HEK293 (cell line): Measurements from ENCODE around the gene DICER1.

ENCODE experiments used
- CTCF ChIA-PET: fragments of 350-600 bp; formaldehyde crosslinking; extraction: SDS; loops from one replicate; lab custom pipeline; 2021; ENCODE audit warnings: antibody characterized with exemption; lab: Yijun Ruan, JAX
- POLR2A ChIA-PET: fragments of 300-600 bp; formaldehyde crosslinking; extraction: SDS; loops from one replicate; lab custom pipeline; 2020; ENCODE audit warnings: antibody characterized with exemption, inconsistent platforms; lab: Yijun Ruan, JAX
- H3K27ac ChIP-seq: fragments of 200-500 bp; sonication (Bioruptor generic); 2 replicates; pipeline ENCODE4 v1.5.1; 2014; ENCODE audit warnings: low read depth, low read length, control low read depth, inconsistent platforms; ENCODE audit errors: extremely low read depth
- H3K36me3 ChIP-seq, 2 experiments: fragments of 200-500 bp in 1 of 2; sonication (Bioruptor generic) in 1 of 2; 1 replicate in 1 of 2; 2 replicates in 1 of 2; pipeline ENCODE4 v1.5.1; 2014 to 2017; ENCODE audit warnings: inconsistent platforms in 2 of 2, low read length in 2 of 2; ENCODE audit not compliant: control insufficient read depth in 2 of 2, insufficient read depth in 1 of 2
- H3K4me1 ChIP-seq: fragments of 200-500 bp; sonication (Bioruptor generic); 2 replicates; pipeline ENCODE4 v1.5.1; 2014; ENCODE audit warnings: mild to moderate bottlenecking, low read length, inconsistent platforms; ENCODE audit not compliant: control insufficient read depth, insufficient read depth
- H3K4me3 ChIP-seq: 2 replicates; pipeline ENCODE4 v1.5.1; 2011; ENCODE audit warnings: low read depth, mild to moderate bottlenecking, control low read depth, low read length, moderate library complexity
- H3K9me3 ChIP-seq: fragments of 200-500 bp; sonication (Bioruptor generic); 2 replicates; pipeline ENCODE4 v1.5.1; 2014; ENCODE audit warnings: low read depth, low read length, inconsistent platforms; ENCODE audit not compliant: control insufficient read depth, insufficient read depth
- EGR2 ChIP-seq: fragments of 450-650 bp; formaldehyde crosslinking; IDR thresholded peaks from 2 replicates; pipeline ENCODE4 v1.5.1; 2016; ENCODE audit warnings: low read depth, missing biosample characterization, missing genetic modification characterization
- FEZF1 ChIP-seq: fragments of 450-650 bp; formaldehyde crosslinking; IDR thresholded peaks from 2 replicates; pipeline ENCODE4 v1.5.1; 2016; ENCODE audit warnings: missing biosample characterization, missing genetic modification characterization
- KLF1 ChIP-seq: fragments of 450-650 bp; formaldehyde crosslinking; IDR thresholded peaks from 2 replicates; pipeline ENCODE4 v1.5.1; 2016; ENCODE audit warnings: missing biosample characterization, missing genetic modification characterization
- OSR2 ChIP-seq: fragments of 450-650 bp; formaldehyde crosslinking; IDR thresholded peaks from 2 replicates; pipeline ENCODE4 v1.5.1; 2016; ENCODE audit warnings: missing biosample characterization, missing genetic modification characterization
- PRDM1 ChIP-seq: fragments of 450-650 bp; formaldehyde crosslinking; IDR thresholded peaks from 2 replicates; pipeline ENCODE4; 2016; ENCODE audit warnings: missing biosample characterization, missing genetic modification characterization
- REPIN1 ChIP-seq: fragments of 450-650 bp; formaldehyde crosslinking; IDR thresholded peaks from 2 replicates; pipeline ENCODE4 v1.5.1; 2017; ENCODE audit warnings: missing biosample characterization, missing genetic modification characterization, low read depth
- SCRT1 ChIP-seq: fragments of 450-650 bp; formaldehyde crosslinking; IDR thresholded peaks from 2 replicates; pipeline ENCODE4 v1.5.1; 2016; ENCODE audit warnings: missing biosample characterization, missing genetic modification characterization, borderline replicate concordance
- TCF7L2 ChIP-seq: IDR thresholded peaks from 2 replicates; pipeline ENCODE4 v1.6.1; 2011; ENCODE audit warnings: low read depth, mild to moderate bottlenecking, inconsistent platforms, low read length, moderate library complexity, borderline replicate concordance
- ZBTB17 ChIP-seq: fragments of 450-650 bp; formaldehyde crosslinking; IDR thresholded peaks from 2 replicates; pipeline ENCODE4 v1.5.1; 2016; ENCODE audit warnings: missing biosample characterization, missing genetic modification characterization
- ZBTB20 ChIP-seq: fragments of 450-650 bp; formaldehyde crosslinking; IDR thresholded peaks from 2 replicates; pipeline ENCODE4 v1.5.1; 2016; ENCODE audit warnings: missing biosample characterization, missing genetic modification characterization
- ZFP3 ChIP-seq: fragments of 450-650 bp; formaldehyde crosslinking; IDR thresholded peaks from 2 replicates; pipeline ENCODE4 v1.5.1; 2016; ENCODE audit warnings: low read depth, missing biosample characterization, missing genetic modification characterization
- ZNF202 ChIP-seq: fragments of 450-650 bp; formaldehyde crosslinking; IDR thresholded peaks from 2 replicates; pipeline ENCODE4 v1.5.1; 2016; ENCODE audit warnings: missing biosample characterization, missing genetic modification characterization, borderline replicate concordance
- ZNF335 ChIP-seq: fragments of 450-650 bp; formaldehyde crosslinking; conservative IDR thresholded peaks from 2 replicates; pipeline ENCODE4 v1.5.1; 2016; ENCODE audit warnings: missing biosample characterization, missing genetic modification characterization
- ZNF341 ChIP-seq: fragments of 450-650 bp; formaldehyde crosslinking; IDR thresholded peaks from 2 replicates; pipeline ENCODE4; 2016; ENCODE audit warnings: low read depth, missing biosample characterization, missing genetic modification characterization
- ZNF529 ChIP-seq: fragments of 450-650 bp; formaldehyde crosslinking; IDR thresholded peaks from 2 replicates; pipeline ENCODE4 v1.5.1; 2017; ENCODE audit warnings: missing genetic modification characterization, missing biosample characterization; ENCODE audit not compliant: insufficient replicate concordance
- ZNF530 ChIP-seq: fragments of 450-650 bp; formaldehyde crosslinking; IDR thresholded peaks from 2 replicates; pipeline ENCODE4 v1.5.1; 2016; ENCODE audit warnings: low read depth, missing biosample characterization, missing genetic modification characterization
- ZNF544 ChIP-seq: fragments of 450-650 bp; formaldehyde crosslinking; IDR thresholded peaks from 2 replicates; pipeline ENCODE4 v1.5.0; 2017; ENCODE audit warnings: missing biosample characterization, missing genetic modification characterization
- ZNF558 ChIP-seq: fragments of 450-650 bp; formaldehyde crosslinking; IDR thresholded peaks from 2 replicates; pipeline ENCODE4 v1.5.1; 2016; ENCODE audit warnings: missing biosample characterization, missing genetic modification characterization
- ZNF610 ChIP-seq: fragments of 450-650 bp; formaldehyde crosslinking; IDR thresholded peaks from 2 replicates; pipeline ENCODE4 v1.5.1; 2016; ENCODE audit warnings: missing biosample characterization, missing genetic modification characterization, borderline replicate concordance
- ZNF660 ChIP-seq: fragments of 450-650 bp; IDR thresholded peaks from 2 replicates; pipeline ENCODE4 v1.5.1; 2018; ENCODE audit warnings: missing biosample characterization, mild to moderate bottlenecking, missing genetic modification characterization
- ZNF776 ChIP-seq: fragments of 450-650 bp; formaldehyde crosslinking; IDR thresholded peaks from 2 replicates; pipeline ENCODE4 v1.5.0; 2017; ENCODE audit warnings: missing biosample characterization, missing genetic modification characterization, borderline replicate concordance
- ZNF837 ChIP-seq: fragments of 450-650 bp; formaldehyde crosslinking; IDR thresholded peaks from 2 replicates; pipeline ENCODE4 v1.5.1; 2016; ENCODE audit warnings: missing biosample characterization, missing genetic modification characterization
- ZSCAN16 ChIP-seq: fragments of 450-650 bp; formaldehyde crosslinking; IDR thresholded peaks from 2 replicates; pipeline ENCODE4 v1.5.1; 2016; ENCODE audit warnings: missing biosample characterization, missing genetic modification characterization
- ZSCAN23 ChIP-seq: fragments of 450-650 bp; formaldehyde crosslinking; IDR thresholded peaks from 2 replicates; pipeline ENCODE4 v1.5.1; 2016; ENCODE audit warnings: missing biosample characterization, missing genetic modification characterization
- TF ChIP-seq, protein P1 (sequence below): fragments of 450-650 bp; formaldehyde crosslinking; IDR thresholded peaks from 2 replicates; pipeline ENCODE4 v1.5.1; 2016; ENCODE audit warnings: missing biosample characterization, missing genetic modification characterization
- TF ChIP-seq, protein P2 (sequence below): fragments of 450-650 bp; formaldehyde crosslinking; IDR thresholded peaks from 2 replicates; pipeline ENCODE4 v1.5.1; 2017; ENCODE audit warnings: missing biosample characterization, missing genetic modification characterization

The DICER1 gene

DNA sequence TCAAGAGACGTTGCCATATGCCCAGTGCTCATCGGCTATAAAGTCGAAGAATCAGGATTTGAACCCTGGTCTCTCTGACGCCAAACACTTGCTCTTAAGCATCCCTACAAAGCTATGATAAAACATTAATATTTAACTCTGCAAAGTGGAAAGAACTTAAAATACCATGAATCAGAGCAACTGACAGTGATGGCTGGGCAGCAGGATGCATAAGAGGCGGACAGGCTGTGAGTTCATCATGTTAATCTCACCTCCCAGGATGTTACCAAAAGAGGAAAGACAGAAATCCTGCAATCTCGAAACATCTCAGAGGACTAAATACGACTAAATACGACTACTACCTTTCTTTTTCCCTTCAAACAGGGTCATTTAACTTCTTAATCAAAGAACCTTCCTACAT lies 5.8 kb downstream of the DICER1 start:
- no peaks in the 10 kb centered on the region for H3K9me3 ChIP-seq
- no peaks in the 10 kb centered on the region for H3K36me3 ChIP-seq
- CTCF ChIA-PET, result interaction anchor here (0.7 kb wide), 1 partner anchor 291 kb away, joined by 3 read pairs; no protein-coding TSS in a partner anchor
- H3K4me3 ChIP-seq, result no peak overlapping the region
- no peak overlapping the region for H3K27ac ChIP-seq
- H3K4me1 ChIP-seq, result peaks cover 42% of the 10 kb centered on the region
- no peak for TF ChIP-seq ZNF660 (tag by site-specific recombination)
- no peak for TF ChIP-seq ZSCAN16 (tag by site-specific recombination)
- no peak for TF ChIP-seq ZNF558 (tag by site-specific recombination)
- no peak for TF ChIP-seq ZBTB17
- TF ChIP-seq REPIN1, result no peak
- TF ChIP-seq, protein P1, sequence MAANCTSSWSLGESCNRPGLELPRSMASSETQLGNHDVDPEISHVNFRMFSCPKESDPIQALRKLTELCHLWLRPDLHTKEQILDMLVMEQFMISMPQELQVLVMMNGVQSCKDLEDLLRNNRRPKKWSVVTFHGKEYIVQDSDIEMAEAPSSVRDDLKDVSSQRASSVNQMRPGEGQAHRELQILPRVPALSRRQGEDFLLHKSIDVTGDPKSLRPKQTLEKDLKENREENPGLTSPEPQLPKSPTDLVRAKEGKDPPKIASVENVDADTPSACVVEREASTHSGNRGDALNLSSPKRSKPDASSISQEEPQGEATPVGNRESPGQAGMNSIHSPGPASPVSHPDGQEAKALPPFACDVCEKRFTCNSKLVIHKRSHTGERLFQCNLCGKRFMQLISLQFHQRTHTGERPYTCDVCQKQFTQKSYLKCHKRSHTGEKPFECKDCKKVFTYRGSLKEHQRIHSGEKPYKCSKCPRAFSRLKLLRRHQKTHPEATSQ, result no peak
- no peak for TF ChIP-seq SCRT1
- no peak for TF ChIP-seq TCF7L2
- TF ChIP-seq FEZF1 (tag by site-specific recombination), result no peak
- TF ChIP-seq EGR2 (tag by site-specific recombination), result no peak
- TF ChIP-seq ZBTB20, result no peak
- TF ChIP-seq ZNF610, result no peak
- no peak for TF ChIP-seq ZNF776 (tag by site-specific recombination)
- no peak for TF ChIP-seq ZNF335 (tag by site-specific recombination)
- no peak for TF ChIP-seq KLF1 (tag by site-specific recombination)
- no peak for TF ChIP-seq PRDM1 (tag by site-specific recombination)
- POLR2A ChIA-PET, result no interaction called here

DNA sequence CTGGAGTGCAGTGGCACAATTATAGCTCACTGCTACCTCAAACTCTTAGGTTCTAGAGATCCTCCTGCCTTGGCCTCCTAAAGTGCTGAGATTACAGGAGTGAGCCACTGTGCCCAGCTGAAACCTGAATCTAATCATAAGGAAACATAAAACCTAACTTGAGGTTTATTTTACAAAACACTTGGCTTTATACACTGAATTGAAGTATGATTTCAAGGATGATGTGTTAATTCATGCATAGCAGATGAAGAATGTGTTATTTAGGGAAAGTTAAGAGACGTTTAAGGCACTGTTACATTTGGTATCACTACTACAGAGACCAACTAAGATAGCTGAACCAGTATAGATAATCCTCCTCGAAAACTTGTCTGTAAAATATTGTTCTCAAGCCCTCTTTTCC lies 6.4 kb downstream of the DICER1 start:
- ChIA-PET POLR2A (no interaction called here), CTCF (no interaction called here)
- H3K4me3 ChIP-seq, result no peak overlapping the region
- H3K36me3 ChIP-seq, result peaks cover 0 to 2% of the 10 kb centered on the region in 2 experiments; a peak in 1 of 3 replicates
- TF ChIP-seq ZSCAN23 (tag by site-specific recombination) (no peak), ZFP3 (no peak), OSR2 (tag by site-specific recombination) (peak; percentile 75), ZBTB17 (no peak)
- TF ChIP-seq, protein P2, sequence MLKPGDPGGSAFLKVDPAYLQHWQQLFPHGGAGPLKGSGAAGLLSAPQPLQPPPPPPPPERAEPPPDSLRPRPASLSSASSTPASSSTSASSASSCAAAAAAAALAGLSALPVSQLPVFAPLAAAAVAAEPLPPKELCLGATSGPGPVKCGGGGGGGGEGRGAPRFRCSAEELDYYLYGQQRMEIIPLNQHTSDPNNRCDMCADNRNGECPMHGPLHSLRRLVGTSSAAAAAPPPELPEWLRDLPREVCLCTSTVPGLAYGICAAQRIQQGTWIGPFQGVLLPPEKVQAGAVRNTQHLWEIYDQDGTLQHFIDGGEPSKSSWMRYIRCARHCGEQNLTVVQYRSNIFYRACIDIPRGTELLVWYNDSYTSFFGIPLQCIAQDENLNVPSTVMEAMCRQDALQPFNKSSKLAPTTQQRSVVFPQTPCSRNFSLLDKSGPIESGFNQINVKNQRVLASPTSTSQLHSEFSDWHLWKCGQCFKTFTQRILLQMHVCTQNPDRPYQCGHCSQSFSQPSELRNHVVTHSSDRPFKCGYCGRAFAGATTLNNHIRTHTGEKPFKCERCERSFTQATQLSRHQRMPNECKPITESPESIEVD (tag by site-specific recombination), result peak; percentile 64
- no peak overlapping the region for H3K27ac ChIP-seq
- H3K9me3 ChIP-seq, result no peaks in the 10 kb centered on the region
- peaks cover 42% of the 10 kb centered on the region for H3K4me1 ChIP-seq

DNA sequence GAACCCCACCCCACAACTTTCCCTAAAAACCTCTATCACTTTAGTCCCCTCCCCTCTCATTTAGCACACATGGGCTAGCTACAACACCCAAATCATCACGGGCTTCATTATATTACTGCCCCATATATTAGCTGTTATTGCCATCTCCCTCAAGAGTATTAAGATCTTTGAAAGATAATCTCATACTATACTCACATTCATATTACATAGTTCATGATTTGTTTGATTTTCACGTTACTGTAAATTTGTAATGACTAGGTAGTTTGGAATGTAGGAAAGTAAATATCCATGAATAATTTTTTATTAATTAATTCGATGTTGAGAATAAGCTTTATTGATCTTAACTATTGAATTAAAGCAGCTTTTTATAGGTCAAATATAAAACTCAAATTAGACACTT lies 7.9 kb downstream of the DICER1 start:
- peaks cover 34% of the 10 kb centered on the region for H3K4me1 ChIP-seq

More for the DNA sequence above, 7.9 kb downstream of the DICER1 start:
- H3K4me3 ChIP-seq, result no peak overlapping the region
- H3K36me3 ChIP-seq, result peaks cover 0 to 2% of the 10 kb centered on the region in 2 experiments; a peak in 1 of 3 replicates
- no peak for TF ChIP-seq ZNF341 (tag by site-specific recombination)
- no peak for TF ChIP-seq ZNF202
- no peak for TF ChIP-seq ZNF610
- no peak for TF ChIP-seq ZNF529 (tag by site-specific recombination)
- TF ChIP-seq ZNF544 (tag by site-specific recombination), result no peak
- TF ChIP-seq ZNF837 (tag by site-specific recombination), result no peak
- TF ChIP-seq ZNF530 (tag by site-specific recombination), result no peak
- TF ChIP-seq, all 188 proteins: peak for 0
- no peaks in the 10 kb centered on the region for H3K9me3 ChIP-seq
- CTCF ChIA-PET, result interaction anchor here (0.7 kb wide), 1 partner anchor 1019 kb away, joined by 3 read pairs; no protein-coding TSS in a partner anchor
- H3K27ac ChIP-seq, result no peak overlapping the region
- POLR2A ChIA-PET, result no interaction called here
